Central memory CD8-positive, alpha-beta T cell (primary cell): ENCODE measurements around the gene UGT2B17.
"Not testable (repeated sequence)": the region's sequence is repeated elsewhere in the genome, so short reads cannot be mapped to it uniquely, and the experiment has no call there.

ENCODE experiments used
- ATAC-seq: fragments of 150-1000 bp; cut with Tn5 transposase; replicated peaks from 2 replicates; pipeline ENCODE4 v1.10.0; 2022; ENCODE audit warnings: mild to moderate bottlenecking, moderate FRiP score, moderate number of reproducible peaks; ENCODE audit not compliant: poor library complexity, severe bottlenecking; ENCODE audit errors: extremely low read depth
- DNase-seq, 2 donors: peaks; one replicate each; pipeline ENCODE4 v3.0.0; 2021; ENCODE audit warnings: low spot score in 2 of 2
- H3K27ac Mint-ChIP-seq: one replicate; pipeline ENCODE4 v1.8.0; 2022; ENCODE audit warnings: low read depth, mild to moderate bottlenecking, moderate library complexity, mixed read lengths
- H3K27me3 Mint-ChIP-seq: one replicate; pipeline ENCODE4 v1.8.0; 2022; ENCODE audit warnings: mixed read lengths
- H3K36me3 Mint-ChIP-seq: one replicate; pipeline ENCODE4 v1.8.0; 2022; ENCODE audit warnings: mild to moderate bottlenecking, moderate library complexity, mixed read lengths; ENCODE audit not compliant: insufficient read depth
- H3K4me1 Mint-ChIP-seq: one replicate; pipeline ENCODE4 v1.8.0; 2022; ENCODE audit warnings: mixed read lengths
- H3K4me3 Mint-ChIP-seq: one replicate; pipeline ENCODE4 v1.8.0; 2022; ENCODE audit warnings: mild to moderate bottlenecking, moderate library complexity, mixed read lengths
- H3K9me3 Mint-ChIP-seq: one replicate; pipeline ENCODE4 v1.8.0; 2022; ENCODE audit warnings: mixed read lengths

Gene UGT2B17

GRCh38 chr4:68589790-68590189, 13.7 kb upstream of the UGT2B17 start:
- peaks cover 2% of the 10 kb centered on the region for H3K36me3 Mint-ChIP-seq
- no peak for ATAC-seq
- DNase-seq: no peak
- H3K4me3 Mint-ChIP-seq: no peak overlapping the region
- H3K27me3 Mint-ChIP-seq: peaks cover 6% of the 10 kb centered on the region
- H3K27ac Mint-ChIP-seq: no peak overlapping the region
- H3K9me3 Mint-ChIP-seq: no peaks in the 10 kb centered on the region
- H3K4me1 Mint-ChIP-seq: no peaks in the 10 kb centered on the region

GRCh38 chr4:68582339-68582717, 6.2 kb upstream of the UGT2B17 start:
- ATAC-seq: no peak

GRCh38 chr4:68581383-68582338, 5.5 kb upstream of the UGT2B17 start:
- Mint-ChIP-seq H3K9me3 (peaks cover 9% of the 10 kb centered on the region), H3K27ac (no peak overlapping the region), H3K36me3 (no peaks in the 10 kb centered on the region), H3K27me3 (peaks cover 19% of the 10 kb centered on the region), H3K4me1 (no peaks in the 10 kb centered on the region), H3K4me3 (no peak overlapping the region)
- DNase-seq (no peak), ATAC-seq (no peak)

More at GRCh38 chr4:68582339-68582717, 6.2 kb upstream of the UGT2B17 start:
- Mint-ChIP-seq H3K9me3 (peaks cover 9% of the 10 kb centered on the region), H3K27ac (no peak overlapping the region), H3K4me1 (no peaks in the 10 kb centered on the region), H3K4me3 (no peak overlapping the region), H3K36me3 (peaks cover 2% of the 10 kb centered on the region), H3K27me3 (peaks cover 19% of the 10 kb centered on the region)
- no peak for DNase-seq

GRCh38 chr4:68577590-68577989, 1.5 kb upstream of the UGT2B17 start:
- Mint-ChIP-seq H3K9me3 (peaks cover 9% of the 10 kb centered on the region), H3K4me3 (no peak overlapping the region), H3K4me1 (no peaks in the 10 kb centered on the region), H3K27ac (no peak overlapping the region), H3K27me3 (peaks cover 19% of the 10 kb centered on the region), H3K36me3 (no peaks in the 10 kb centered on the region)
- ATAC-seq (no peak), DNase-seq (no peak)

GRCh38 chr4:68575636-68576035, 486 bp downstream of the UGT2B17 start:
- not testable (repeated sequence) for H3K27me3 Mint-ChIP-seq, DNase-seq, H3K36me3 Mint-ChIP-seq, ATAC-seq, H3K9me3 Mint-ChIP-seq, H3K4me3 Mint-ChIP-seq, H3K27ac Mint-ChIP-seq, H3K4me1 Mint-ChIP-seq

- H3K9me3 Mint-ChIP-seq: peaks cover under 1% of the 10 kb centered on the region
- ATAC-seq (no peak), DNase-seq (no peak)
- no peaks in the 10 kb centered on the region for H3K4me1 Mint-ChIP-seq
- H3K27ac Mint-ChIP-seq: no peak overlapping the region
- H3K4me3 Mint-ChIP-seq: no peak overlapping the region
- H3K36me3 Mint-ChIP-seq: peaks cover under 1% of the 10 kb centered on the region
- peaks cover 4% of the 10 kb centered on the region for H3K27me3 Mint-ChIP-seq
Observed at GRCh38 chr4:68575081-68575480, 1.0 kb downstream of the UGT2B17 start.

GRCh38 chr4:68572653-68573170, 3.4 kb downstream of the UGT2B17 start:
- no peak for DNase-seq
- ATAC-seq: no peak
- no peaks in the 10 kb centered on the region for H3K27me3 Mint-ChIP-seq
- H3K4me3 Mint-ChIP-seq: no peak overlapping the region
- no peaks in the 10 kb centered on the region for H3K9me3 Mint-ChIP-seq
- H3K27ac Mint-ChIP-seq: no peak overlapping the region
- peaks cover 1% of the 10 kb centered on the region for H3K36me3 Mint-ChIP-seq
- no peaks in the 10 kb centered on the region for H3K4me1 Mint-ChIP-seq

- H3K36me3 Mint-ChIP-seq: peaks cover 1% of the 10 kb centered on the region
- no peaks in the 10 kb centered on the region for H3K4me1 Mint-ChIP-seq
- H3K27ac Mint-ChIP-seq: no peak overlapping the region
- H3K4me3 Mint-ChIP-seq: no peak overlapping the region
- no peaks in the 10 kb centered on the region for H3K9me3 Mint-ChIP-seq
- DNase-seq: no peak
- H3K27me3 Mint-ChIP-seq: no peaks in the 10 kb centered on the region
- no peak for ATAC-seq
Observed at GRCh38 chr4:68570122-68570507, 6.0 kb downstream of the UGT2B17 start.

GRCh38 chr4:68569466-68570121, 6.5 kb downstream of the UGT2B17 start:
- no peaks in the 10 kb centered on the region for H3K27me3 Mint-ChIP-seq
- no peak overlapping the region for H3K4me3 Mint-ChIP-seq
- peaks cover 1% of the 10 kb centered on the region for H3K36me3 Mint-ChIP-seq
- ATAC-seq (no peak), DNase-seq (no peak)
- H3K27ac Mint-ChIP-seq: no peak overlapping the region
- H3K4me1 Mint-ChIP-seq: no peaks in the 10 kb centered on the region
- no peaks in the 10 kb centered on the region for H3K9me3 Mint-ChIP-seq

GRCh38 chr4:68569036-68569435, 7.1 kb downstream of the UGT2B17 start:
- H3K4me1 Mint-ChIP-seq, H3K9me3 Mint-ChIP-seq, H3K4me3 Mint-ChIP-seq, H3K27ac Mint-ChIP-seq, DNase-seq, H3K27me3 Mint-ChIP-seq, H3K36me3 Mint-ChIP-seq, ATAC-seq: not testable (repeated sequence)

- not testable (repeated sequence) for H3K4me1 Mint-ChIP-seq, H3K36me3 Mint-ChIP-seq, H3K9me3 Mint-ChIP-seq, H3K27ac Mint-ChIP-seq, DNase-seq, ATAC-seq, H3K27me3 Mint-ChIP-seq, H3K4me3 Mint-ChIP-seq
Observed at GRCh38 chr4:68568535-68568934, 7.6 kb downstream of the UGT2B17 start.

GRCh38 chr4:68566364-68566763, 9.8 kb downstream of the UGT2B17 start:
- H3K27ac Mint-ChIP-seq, H3K9me3 Mint-ChIP-seq, H3K27me3 Mint-ChIP-seq, ATAC-seq, H3K4me3 Mint-ChIP-seq, H3K36me3 Mint-ChIP-seq, DNase-seq, H3K4me1 Mint-ChIP-seq: not testable (repeated sequence)

- DNase-seq, H3K4me1 Mint-ChIP-seq, H3K9me3 Mint-ChIP-seq, H3K27me3 Mint-ChIP-seq, H3K27ac Mint-ChIP-seq, H3K4me3 Mint-ChIP-seq, ATAC-seq, H3K36me3 Mint-ChIP-seq: not testable (repeated sequence)
Observed at GRCh38 chr4:68565082-68565481, 11.0 kb downstream of the UGT2B17 start.
